Measurements from ENCODE around the gene ZFYVE19.

DNA sequence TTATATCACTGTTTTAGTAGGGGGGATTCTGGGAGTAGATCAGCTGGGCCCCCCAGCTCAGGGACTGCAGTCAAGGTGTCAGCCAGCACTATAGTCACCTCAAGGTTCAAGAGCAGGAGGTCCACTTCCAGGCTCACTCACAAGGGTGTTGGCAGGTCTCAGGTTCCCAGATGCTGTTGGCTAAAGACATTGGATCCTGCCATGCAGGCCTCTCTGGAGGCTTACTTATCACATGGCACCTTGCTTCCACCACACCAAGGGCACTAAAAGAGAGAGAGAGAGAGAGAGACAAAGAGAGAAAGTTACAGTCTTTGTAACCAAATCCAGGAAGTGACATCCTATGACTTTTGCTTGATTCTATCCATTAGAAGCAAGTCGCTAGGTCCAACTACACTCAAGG is 29.1 kb downstream of the ZFYVE19 start:
- TF ChIP-seq, protein P1, sequence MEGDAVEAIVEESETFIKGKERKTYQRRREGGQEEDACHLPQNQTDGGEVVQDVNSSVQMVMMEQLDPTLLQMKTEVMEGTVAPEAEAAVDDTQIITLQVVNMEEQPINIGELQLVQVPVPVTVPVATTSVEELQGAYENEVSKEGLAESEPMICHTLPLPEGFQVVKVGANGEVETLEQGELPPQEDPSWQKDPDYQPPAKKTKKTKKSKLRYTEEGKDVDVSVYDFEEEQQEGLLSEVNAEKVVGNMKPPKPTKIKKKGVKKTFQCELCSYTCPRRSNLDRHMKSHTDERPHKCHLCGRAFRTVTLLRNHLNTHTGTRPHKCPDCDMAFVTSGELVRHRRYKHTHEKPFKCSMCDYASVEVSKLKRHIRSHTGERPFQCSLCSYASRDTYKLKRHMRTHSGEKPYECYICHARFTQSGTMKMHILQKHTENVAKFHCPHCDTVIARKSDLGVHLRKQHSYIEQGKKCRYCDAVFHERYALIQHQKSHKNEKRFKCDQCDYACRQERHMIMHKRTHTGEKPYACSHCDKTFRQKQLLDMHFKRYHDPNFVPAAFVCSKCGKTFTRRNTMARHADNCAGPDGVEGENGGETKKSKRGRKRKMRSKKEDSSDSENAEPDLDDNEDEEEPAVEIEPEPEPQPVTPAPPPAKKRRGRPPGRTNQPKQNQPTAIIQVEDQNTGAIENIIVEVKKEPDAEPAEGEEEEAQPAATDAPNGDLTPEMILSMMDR (IDR thresholded peaks at IDR 0.05): no peak
- no peak for TF ChIP-seq POLR2A (IDR thresholded peaks at IDR 0.05)
